Muscle of arm (tissue), 12 donors: Measurements from ENCODE around the gene MAPK7. TPM values are rescaled to one million over a fixed set of nuclear protein-coding genes. Genes with fewer than 3 reads are reported as not detected.
A peak's percentile ranks its signal among the peaks of the same experiment; 100 is the strongest.

ENCODE experiments used
- DNase-seq: peaks from one replicate; pipeline ENCODE4 v3.0.0-alpha.2; 2013
- polyA plus RNA-seq, 12 donors: library from polyadenylated mRNA; unstranded; fragments of 120-200 nt; gene quantifications; one replicate each; pipeline ENCODE4 v1.2.1, GENCODE V29; 2013; ENCODE audit not compliant: insufficient read length in 12 of 12

Gene MAPK7
- polyA plus RNA-seq, 12 donors = 18.7 to 45.4 (median 21.4) TPM; not detected in 1

DNA sequence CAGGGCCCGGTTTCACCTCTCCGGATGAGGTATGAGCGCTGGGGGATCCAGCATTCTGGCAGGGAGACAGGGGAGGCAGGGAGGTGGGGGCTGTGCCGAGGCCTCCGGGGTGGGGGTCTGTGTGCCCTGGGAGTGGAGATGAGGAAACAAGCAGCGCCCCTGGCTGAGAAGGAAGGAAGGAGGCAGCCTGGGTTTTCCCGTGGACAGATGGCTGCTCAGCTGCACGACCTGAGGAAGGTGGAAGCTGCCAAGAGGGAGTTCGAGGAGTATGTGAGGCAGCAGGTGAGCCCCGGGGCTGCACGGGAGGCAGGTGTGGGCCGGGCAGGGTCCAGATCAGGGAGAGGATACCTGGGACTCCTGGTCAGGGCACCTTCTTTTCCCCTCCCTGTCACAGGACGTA lies 37.0 kb downstream of the MAPK7 start:
- DNase-seq = no peak

DNA sequence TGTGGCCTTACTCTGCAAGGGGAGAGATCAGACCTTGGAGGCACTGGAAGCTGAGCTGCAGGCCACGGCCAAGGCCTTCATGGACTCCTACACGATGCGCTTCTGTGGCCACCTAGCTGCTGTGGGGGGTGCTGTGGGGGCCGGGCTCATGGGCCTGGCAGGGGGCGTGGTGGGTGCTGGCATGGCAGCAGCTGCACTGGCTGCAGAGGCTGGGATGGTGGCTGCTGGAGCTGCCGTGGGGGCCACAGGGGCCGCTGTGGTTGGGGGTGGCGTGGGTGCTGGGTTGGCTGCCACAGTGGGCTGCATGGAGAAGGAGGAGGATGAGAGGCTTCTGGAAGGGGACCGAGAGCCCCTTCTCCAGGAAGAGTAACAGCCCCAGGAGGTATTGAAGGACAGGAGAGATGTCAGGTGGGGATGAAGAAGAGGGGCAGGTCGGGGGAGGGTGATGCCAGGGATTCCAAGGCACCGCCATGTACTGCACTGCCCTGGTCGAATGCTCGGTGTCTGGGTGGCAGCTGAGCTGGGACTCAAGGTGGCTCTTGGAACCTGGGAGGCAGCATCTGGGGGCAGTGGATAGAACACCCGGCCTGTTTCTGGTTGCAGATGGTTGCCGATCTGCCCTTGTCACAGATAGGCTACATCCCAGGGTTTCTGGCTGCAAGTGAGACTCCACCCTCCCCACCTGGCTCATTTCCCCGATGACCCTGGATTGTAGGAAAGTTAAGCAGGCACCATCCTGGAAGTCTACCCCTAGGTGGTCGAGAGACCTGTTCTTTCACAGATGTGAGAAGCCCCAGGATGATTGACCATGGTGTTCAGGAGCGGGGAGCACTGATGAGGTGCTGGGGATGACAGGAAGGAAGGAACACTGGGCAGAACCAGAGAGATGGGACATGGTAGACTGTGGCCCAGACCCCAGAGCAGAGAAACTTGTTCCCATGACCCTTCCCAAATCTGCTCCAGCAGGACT lies 37.8 kb downstream of the MAPK7 start:
- no peak for DNase-seq

DNA sequence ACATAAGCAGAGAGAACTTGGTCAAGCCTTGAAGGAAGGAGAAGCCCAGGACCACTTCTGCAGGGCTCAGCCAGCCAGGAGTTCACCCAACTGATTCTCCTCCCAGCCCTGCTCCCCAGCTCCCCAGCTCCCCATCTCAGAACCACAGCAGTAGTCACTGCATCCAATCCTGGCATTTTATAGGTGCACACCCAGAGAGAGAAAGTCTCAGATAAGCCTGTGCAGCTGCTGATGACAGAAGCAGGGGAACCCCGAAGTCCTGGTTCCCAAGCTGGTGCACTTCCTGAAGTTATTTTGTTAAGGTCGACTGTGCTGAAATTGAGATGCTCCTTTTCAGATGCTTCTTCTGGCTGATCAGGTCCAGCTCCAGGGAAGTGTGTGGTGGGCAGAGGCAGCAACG lies 39.3 kb downstream of the MAPK7 start:
- no peak for DNase-seq

DNA sequence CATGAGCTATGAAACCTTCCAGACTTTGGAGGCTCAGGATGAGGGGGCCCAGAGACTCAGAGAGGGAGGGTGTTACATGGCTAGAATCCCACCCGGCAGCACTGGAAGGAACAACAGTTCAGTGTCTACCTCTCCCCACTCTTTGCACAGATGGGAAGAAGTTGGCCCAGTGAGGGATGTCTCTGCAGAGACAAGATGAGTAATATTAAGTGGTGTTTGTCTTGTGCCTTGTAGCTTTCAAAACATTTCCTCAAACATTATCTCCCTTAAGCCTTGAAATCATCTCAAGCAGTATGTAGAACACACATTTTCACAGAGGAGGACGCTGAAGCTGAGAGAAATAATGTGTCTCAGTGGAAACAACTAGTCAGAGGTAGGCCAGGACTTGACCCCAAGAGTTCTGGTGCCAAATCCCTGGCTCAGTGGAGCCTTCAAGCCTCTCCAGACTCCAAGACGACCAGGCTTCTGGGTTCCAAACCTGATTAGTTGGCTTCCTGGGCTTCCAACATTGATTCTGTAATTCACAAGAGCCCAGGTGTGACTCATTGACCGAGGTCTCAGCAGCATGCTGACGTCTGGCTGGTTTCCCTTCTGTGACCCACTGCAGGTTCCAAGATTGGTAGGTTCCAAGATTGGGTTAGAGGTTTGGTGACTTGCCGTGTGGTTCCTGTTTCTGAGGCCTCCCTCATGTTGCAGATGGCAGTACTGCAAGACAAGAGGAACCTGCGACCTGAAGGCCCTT lies 40.1 kb downstream of the MAPK7 start:
- peak; percentile 25 for DNase-seq

DNA sequence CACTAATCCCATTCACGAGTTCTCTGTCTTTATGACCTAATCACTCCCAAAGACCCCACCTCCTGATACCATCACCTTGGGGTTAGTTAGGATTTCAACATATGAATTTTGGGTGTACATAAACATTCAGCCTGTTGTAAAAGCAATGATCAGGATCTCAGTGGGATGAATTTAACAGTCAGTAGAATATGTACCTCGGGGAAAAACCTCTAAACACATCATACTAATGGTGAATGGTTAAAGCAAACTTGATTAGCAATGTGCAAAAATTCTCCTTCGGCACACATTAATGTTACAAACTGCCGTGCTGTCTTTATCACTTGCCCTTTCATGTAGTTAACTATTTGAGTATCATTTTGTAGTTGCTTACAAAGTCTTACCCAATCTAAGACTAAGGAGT lies 42.9 kb downstream of the MAPK7 start:
- DNase-seq = no peak

DNA sequence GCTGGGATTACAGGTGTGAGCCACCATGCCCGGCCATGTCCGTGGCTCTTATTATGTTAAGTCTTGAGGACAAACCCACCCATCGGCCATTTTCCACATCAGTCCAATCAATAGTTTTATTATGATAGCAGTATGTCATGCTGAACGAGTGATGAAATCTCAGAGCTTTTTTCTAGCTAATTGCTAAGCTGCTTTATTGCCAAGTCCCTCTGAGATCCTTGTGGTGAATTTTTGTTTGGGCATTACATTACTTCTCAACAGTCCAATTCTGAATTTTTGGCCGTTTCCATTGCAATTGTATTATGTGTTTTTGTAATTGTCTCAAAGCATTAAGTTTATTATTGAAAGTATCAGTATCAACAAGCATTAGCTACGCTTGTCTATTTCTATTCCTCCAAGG lies 43.6 kb downstream of the MAPK7 start:
- DNase-seq = no peak

DNA sequence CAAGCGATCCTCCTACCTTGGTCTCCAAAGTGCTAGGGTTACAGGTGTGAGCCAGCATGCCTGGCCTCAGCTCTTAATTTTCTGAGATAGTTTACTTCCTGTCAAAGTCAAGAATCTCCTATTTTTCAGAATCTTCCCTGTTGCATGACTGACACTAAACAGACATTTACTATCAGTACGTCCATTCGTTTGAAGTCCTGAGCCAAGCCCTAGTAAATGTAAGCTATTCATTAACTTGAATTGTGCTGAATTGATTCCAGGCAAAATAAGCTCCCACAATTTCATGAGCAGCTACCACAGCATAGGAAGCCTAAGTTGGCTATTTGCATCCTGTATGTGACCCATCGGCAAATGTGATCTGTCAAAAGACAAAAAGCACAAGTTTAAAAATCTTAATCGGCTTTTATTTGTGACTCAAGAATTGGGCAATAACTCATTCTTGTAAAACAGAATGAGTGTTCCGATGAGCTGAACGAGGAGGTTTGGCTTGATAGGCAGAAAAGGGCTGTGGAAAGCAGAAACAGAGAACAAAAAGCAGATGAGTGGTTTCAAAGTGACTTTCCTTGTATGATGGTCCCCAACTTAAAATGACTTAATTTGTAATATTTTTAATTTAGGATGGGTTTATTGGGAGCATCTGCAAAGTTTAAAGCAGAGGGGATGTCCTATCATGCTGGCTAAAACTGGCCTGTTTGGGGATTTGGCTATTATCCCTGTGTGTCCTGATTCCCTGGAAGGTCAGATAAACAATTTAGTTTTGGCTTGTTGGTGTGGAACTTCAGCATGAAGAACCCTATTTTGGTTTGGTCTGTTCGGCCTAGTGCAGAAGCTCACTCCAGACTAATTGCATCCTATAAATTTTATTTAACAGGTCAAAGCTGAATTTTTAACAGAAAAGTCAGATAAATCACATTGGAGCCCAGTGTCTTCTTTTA lies 46.9 kb downstream of the MAPK7 start:
- DNase-seq = no peak

DNA sequence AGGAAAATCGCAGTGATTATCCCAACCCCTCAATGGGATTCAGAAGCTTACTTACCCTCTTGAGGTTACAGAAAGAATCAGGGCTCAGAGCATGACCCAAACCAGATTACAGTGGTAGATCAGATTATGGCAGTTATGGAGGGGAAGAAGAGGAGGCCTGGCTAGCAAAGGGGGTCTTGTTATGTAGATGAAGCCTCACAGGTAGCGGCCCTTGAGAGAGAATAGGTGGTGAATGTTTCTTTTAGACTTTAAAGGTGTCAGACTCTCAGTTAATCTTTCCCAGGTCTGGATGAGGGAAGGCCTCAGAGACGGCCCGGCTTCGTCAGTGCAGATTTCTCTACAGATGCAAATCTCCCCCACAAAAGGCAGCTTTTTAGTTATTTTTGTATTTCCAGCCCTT lies 48.3 kb downstream of the MAPK7 start:
- no peak for DNase-seq

DNA sequence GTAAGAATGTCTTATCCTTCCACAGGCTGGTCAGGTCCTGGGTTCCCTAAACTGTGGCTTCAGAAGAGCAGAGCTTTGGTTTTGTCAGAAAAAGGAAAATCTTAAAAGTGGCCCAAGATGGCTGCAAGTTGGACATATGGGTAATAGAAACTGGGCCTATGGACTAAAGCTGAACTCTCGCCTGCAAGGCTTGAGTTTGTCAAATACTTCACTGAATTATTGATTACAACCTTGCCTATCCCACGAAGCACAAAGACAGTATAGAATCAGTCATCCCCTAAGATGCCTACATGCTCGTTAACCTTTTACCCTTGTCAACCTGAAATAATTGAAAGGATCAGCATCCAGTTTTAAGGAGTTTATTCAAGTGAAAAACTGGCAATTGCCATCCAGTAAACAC lies 53.4 kb downstream of the MAPK7 start:
- DNase-seq = no peak

Other genes with a start within 250 kb of the MAPK7 start
- 10 to 100 TPM in 11 of 12 donors, not detected in 1; 20.8 to 78.2 (median 27.3) TPM for gene EPN2, start 141.1 kb upstream of the MAPK7 start, polyA plus RNA-seq
- 10 to 100 TPM in 1 of 12 donors, 1 to 10 TPM in 9, not detected in 2; 4.8 to 11.5 (median 6.2) TPM for gene B9D1, start 15.8 kb upstream of the MAPK7 start, polyA plus RNA-seq
- gene MFAP4, start 8.7 kb downstream of the MAPK7 start, polyA plus RNA-seq = 100 to 1,000 TPM in 11 of 12 donors, not detected in 1; 216 to 437 (median 270) TPM
- 10 to 100 TPM in 1 of 12 donors, 1 to 10 TPM in 10, not detected in 1; 2.1 to 23.0 (median 3.6) TPM for gene RNF112, start 32.7 kb downstream of the MAPK7 start, polyA plus RNA-seq
- gene SLC47A1, start 155.4 kb downstream of the MAPK7 start, polyA plus RNA-seq = 1 to 10 TPM in 8 of 12 donors, under 1 TPM in 2, not detected in 2; 0.54 to 3.0 (median 1.7) TPM